GM13977 (cell line): ENCODE results near the gene PNPLA5.

Experiments
- DNase-seq: peaks from one replicate; pipeline ENCODE4 v3.0.0; 2012; ENCODE audit warnings: low spot score
- in situ Hi-C: fragments of 300-500 bp; cut with MboI; formaldehyde crosslinking; loops from one replicate; pipeline ENCODE4 v1.12.0; 2022; ENCODE audit warnings: low sequenced_read_pairs, low pct_unique_long_range_greater_than_20kb, mixed read lengths, inconsistent platforms; ENCODE audit not compliant: unreplicated experiment
- TF ChIP-seq, protein P1 (sequence below): IDR thresholded peaks from 2 replicates; pipeline ENCODE4 v1.5.1; 2012; ENCODE audit warnings: mild to moderate bottlenecking, control low read depth; ENCODE audit not compliant: insufficient read depth; ENCODE audit errors: extremely low read depth, missing control alignments

Gene PNPLA5

GRCh38 chr22:43835736-43836135 is 56.1 kb downstream of the PNPLA5 start:
- TF ChIP-seq, protein P1, sequence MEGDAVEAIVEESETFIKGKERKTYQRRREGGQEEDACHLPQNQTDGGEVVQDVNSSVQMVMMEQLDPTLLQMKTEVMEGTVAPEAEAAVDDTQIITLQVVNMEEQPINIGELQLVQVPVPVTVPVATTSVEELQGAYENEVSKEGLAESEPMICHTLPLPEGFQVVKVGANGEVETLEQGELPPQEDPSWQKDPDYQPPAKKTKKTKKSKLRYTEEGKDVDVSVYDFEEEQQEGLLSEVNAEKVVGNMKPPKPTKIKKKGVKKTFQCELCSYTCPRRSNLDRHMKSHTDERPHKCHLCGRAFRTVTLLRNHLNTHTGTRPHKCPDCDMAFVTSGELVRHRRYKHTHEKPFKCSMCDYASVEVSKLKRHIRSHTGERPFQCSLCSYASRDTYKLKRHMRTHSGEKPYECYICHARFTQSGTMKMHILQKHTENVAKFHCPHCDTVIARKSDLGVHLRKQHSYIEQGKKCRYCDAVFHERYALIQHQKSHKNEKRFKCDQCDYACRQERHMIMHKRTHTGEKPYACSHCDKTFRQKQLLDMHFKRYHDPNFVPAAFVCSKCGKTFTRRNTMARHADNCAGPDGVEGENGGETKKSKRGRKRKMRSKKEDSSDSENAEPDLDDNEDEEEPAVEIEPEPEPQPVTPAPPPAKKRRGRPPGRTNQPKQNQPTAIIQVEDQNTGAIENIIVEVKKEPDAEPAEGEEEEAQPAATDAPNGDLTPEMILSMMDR = no peak
- in situ Hi-C loops = no loop called here
- no peak for DNase-seq

DNA sequence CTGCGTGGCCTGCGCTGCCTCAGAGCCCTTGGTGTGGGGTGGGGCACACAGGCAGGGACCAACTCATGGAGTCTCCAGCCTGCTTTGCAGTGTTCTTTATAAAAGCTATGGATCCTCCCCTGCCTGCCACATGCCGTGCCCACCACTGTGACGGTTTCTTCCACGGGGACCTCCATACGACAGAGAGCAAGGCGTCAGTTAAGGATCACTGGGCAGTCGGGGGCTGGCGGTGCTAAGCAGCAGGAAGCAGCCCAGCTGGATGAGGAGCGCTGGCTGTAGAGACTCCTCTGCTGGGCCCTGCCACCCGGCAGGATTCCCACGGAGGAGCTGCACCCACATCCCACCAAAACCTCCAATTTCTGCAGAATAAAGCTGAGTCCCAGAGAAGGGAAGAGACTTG is 56.6 kb downstream of the PNPLA5 start:
- DNase-seq = no peak
- TF ChIP-seq, protein P1 = no peak
- in situ Hi-C loops = no loop called here

DNA sequence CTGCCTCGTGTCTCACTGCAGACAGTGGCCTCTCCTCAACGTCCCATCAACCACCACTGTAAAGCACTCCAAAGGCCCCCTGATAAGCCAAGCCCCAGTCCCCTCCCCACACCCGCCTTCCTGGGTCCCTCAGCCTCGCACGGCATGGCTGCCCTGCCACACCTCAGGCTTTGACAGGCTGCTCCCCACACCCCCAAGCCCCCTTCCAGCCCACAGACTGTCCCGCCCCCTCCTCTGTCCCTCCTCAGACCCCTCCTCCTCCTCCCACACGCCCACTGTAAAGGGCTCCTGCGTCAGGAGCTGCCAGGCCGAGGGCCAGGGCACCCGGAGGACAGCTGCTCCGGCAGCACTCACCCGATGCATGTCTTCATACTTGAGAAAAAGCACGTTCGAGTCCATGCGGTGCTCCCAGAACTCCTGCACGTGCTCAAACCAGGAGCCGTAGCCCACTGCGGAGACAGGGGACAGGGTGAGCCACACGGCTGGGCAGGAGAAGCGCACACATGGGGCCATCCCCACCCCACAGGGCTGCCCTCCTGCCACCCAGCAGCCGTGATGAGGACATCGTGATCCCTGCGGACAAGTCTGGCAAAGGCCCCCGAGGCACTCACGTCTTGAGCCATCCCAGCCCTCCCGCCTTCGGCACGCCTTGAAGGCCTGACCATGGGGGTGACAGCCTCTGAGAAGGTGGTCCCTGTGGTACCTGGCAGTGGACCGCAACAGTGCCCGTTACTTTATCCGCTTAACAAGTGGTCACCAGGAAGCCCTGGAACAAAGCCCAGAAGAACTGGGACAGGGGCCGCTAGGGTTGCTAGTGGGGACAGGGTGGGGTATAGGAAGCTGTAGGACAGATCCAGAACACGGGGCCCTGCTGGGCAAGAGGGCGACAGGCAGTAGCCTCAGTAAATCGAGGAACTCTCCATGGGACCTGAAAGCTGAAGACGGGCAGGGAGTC is 58.2 kb downstream of the PNPLA5 start:
- TF ChIP-seq, protein P1 = no peak
- DNase-seq = no peak
- in situ Hi-C loops = no loop called here

DNA sequence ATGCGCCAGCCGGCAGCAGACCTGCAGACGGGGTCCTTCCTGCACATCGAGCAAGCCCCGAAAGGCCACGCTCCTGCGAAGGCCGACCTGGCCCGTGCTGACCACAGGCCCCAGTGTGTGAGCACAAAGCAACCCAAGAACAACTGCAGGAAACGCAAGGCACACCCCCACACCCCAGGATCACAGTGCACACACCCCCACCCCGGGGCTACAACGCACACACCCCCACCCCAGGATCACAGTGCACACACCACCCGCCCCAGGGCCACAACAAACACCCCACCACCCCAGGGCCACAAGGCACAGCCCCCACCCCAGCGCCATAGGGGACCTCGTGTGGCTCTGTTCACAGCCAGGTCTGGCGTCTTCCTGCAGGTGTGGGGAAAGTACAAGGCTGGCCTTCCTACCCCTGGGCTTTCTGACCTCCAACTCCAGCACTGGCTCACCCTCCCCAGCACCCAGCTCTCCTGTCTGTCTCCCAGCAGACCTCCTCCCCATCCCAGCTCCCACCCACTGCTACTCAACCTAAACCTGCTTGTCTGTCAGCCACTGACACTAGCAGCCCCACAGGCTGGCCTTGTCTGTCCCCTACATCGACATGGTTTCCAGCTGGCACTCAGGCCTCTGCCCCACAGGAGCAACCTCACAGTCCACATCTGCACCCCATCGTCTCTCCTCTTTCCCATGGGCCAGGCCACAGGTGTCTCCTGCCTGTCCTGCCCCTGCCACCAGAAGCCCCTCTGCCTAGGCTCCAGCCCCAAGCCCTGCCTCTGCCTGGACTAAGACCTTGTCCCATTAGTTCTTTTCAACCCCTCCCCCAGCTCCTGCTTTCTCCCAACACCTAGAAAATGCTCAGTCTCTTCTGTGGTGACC is 59.2 kb downstream of the PNPLA5 start:
- DNase-seq = no peak
- in situ Hi-C loops = no loop called here
- TF ChIP-seq, protein P1 = no peak

GRCh38 chr22:43831561-43832392 is 60.0 kb downstream of the PNPLA5 start:
- in situ Hi-C loops = no loop called here
- TF ChIP-seq, protein P1 = no peak
- no peak for DNase-seq
